K562 (cell line): ENCODE data around the gene NACC1. TPM values are rescaled to one million over a fixed set of nuclear protein-coding genes. Genes with fewer than 3 reads are reported as not detected.

ENCODE experiments used
- ARID3B ChIP-seq: fragments of 250-450 bp; sonication (Bioruptor Pico); IDR thresholded peaks from 2 replicates; pipeline ENCODE4 v1.4.0; 2020; ENCODE audit warnings: borderline replicate concordance
- CBX2 ChIP-seq: fragments of 200-600 bp; sonication (generic); IDR thresholded peaks from one replicate; pipeline ENCODE4 v1.6.1; 2012; ENCODE audit warnings: mild to moderate bottlenecking, low read length, inconsistent platforms; ENCODE audit not compliant: insufficient read depth, poor library complexity, severe bottlenecking
- CC2D1A ChIP-seq: fragments of 450-650 bp; IDR thresholded peaks from 2 replicates; pipeline ENCODE4 v1.6.1; 2017; ENCODE audit warnings: mild to moderate bottlenecking
- CTBP1 ChIP-seq: fragments of 450-650 bp; IDR thresholded peaks from 2 replicates; pipeline ENCODE4 v1.6.1; 2016; ENCODE audit warnings: borderline replicate concordance
- HDAC6 ChIP-seq: IDR thresholded peaks from 2 replicates; pipeline ENCODE4 v1.6.1; 2012; ENCODE audit warnings: low read depth, mild to moderate bottlenecking, control low read depth, inconsistent platforms, low read length, moderate library complexity
- MITF ChIP-seq: IDR thresholded peaks from 2 replicates; pipeline ENCODE4 v1.6.1; 2014; ENCODE audit warnings: antibody characterized with exemption
- PHB2 ChIP-seq: fragments of 450-650 bp; IDR thresholded peaks from 2 replicates; pipeline ENCODE4 v1.6.1; 2017; ENCODE audit warnings: low read depth
- POLR2G ChIP-seq: fragments of 200-400 bp; formaldehyde crosslinking; IDR thresholded peaks from 2 replicates; pipeline ENCODE4 v1.6.1; 2017; ENCODE audit warnings: low read depth, mild to moderate bottlenecking, antibody characterized with exemption, low read length, moderate library complexity
- PREB ChIP-seq: sonication (generic); formaldehyde crosslinking; IDR thresholded peaks from 2 replicates; pipeline ENCODE4 v1.8.1; 2023; ENCODE audit warnings: mild to moderate bottlenecking, missing genetic modification reagents
- SP1 ChIP-seq: sonication (generic); formaldehyde crosslinking; IDR thresholded peaks from 2 replicates; pipeline ENCODE4 v1.8.1; 2022; ENCODE audit warnings: mild to moderate bottlenecking, missing genetic modification reagents
- SRSF7 ChIP-seq: fragments of 200-400 bp; formaldehyde crosslinking; optimal IDR thresholded peaks from 2 replicates; pipeline ENCODE3; 2017; ENCODE audit warnings: mild to moderate bottlenecking, low read depth, low read length
- ZBTB2 ChIP-seq: fragments of 450-650 bp; IDR thresholded peaks from 2 replicates; pipeline ENCODE4 v1.6.1; 2016; ENCODE audit warnings: antibody characterized with exemption
- ZHX1 ChIP-seq: fragments of 150-350 bp; conservative IDR thresholded peaks from 2 replicates; pipeline ENCODE4 v1.6.1; 2014; ENCODE audit warnings: low read length
- ZKSCAN3 ChIP-seq: fragments of 250-450 bp; sonication (Bioruptor Pico); IDR thresholded peaks from 2 replicates; pipeline ENCODE4 v1.4.0; 2020
- ZNF224 ChIP-seq: sonication (generic); formaldehyde crosslinking; IDR thresholded peaks from 2 replicates; pipeline ENCODE4 v1.8.0; 2022; ENCODE audit warnings: mild to moderate bottlenecking, missing genetic modification reagents
- ZNF280B ChIP-seq: fragments of 250-450 bp; sonication (Bioruptor Pico); IDR thresholded peaks from 2 replicates; pipeline ENCODE4 v1.5.1; 2021; ENCODE audit warnings: mild to moderate bottlenecking
- polyA plus RNA-seq, 8 experiments: library from polyadenylated mRNA; depleted of rRNA in 4 of 8; stranded (reverse) in 5 of 8; unstranded in 3 of 8; fragments of >200 nt; fragmentation: Nextera tagmentation in 2 of 8; fragmentation: Illumina TruSeq in 1 of 8; extraction: Ambion mirVana in 2 of 8; extraction: Trizol in 1 of 8; gene quantifications; 2 replicates each; pipeline versions ENCODE4 v1.2.1 to v1.2.3, GENCODE V29; 2011 to 2014; ENCODE audit warnings: inconsistent platforms in 1 of 8, missing spikeins in 1 of 8
- total RNA-seq, 7 experiments: library from RNA; depleted of rRNA in 6 of 7; stranded (reverse); fragments of >200 nt in 6 of 7; fragmentation: Illumina TruSeq in 2 of 7; extraction: Trizol in 2 of 7; gene quantifications; 2 replicates each; pipeline versions ENCODE4 v1.2.1 to v1.2.3, GENCODE V29; 2011 to 2021; ENCODE audit warnings: low replicate concordance in 1 of 7

NACC1 gene
- total and polyA plus RNA-seq, 9 of the 15 experiments (the other 6 are each of a cell fraction or from before 2014, with no cell fraction given) = 0.04 to 96.6 (median 25.8) TPM

- TF ChIP-seq ZHX1 = no peak
- no peak for TF ChIP-seq HDAC6
- peak; percentile 80 for TF ChIP-seq ZBTB2
- TF ChIP-seq PREB (CRISPR knock-in tag) = no peak
- TF ChIP-seq CC2D1A = no peak
- TF ChIP-seq CBX2 = no peak
- TF ChIP-seq ZKSCAN3 (CRISPR knock-in tag) = peak; percentile 73
- TF ChIP-seq PHB2 = no peak
- TF ChIP-seq ARID3B (CRISPR knock-in tag) = no peak
- no peak for TF ChIP-seq MITF
- TF ChIP-seq ZNF280B (CRISPR knock-in tag) = no peak
- TF ChIP-seq SP1 (CRISPR knock-in tag) = no peak
- no peak for TF ChIP-seq SRSF7
- TF ChIP-seq ZNF224 (CRISPR knock-in tag) = no peak
- TF ChIP-seq POLR2G = no peak
- no peak for TF ChIP-seq CTBP1
These were observed 46.5 kb downstream of the NACC1 start (continued) for GRCh38 chr19:13164343-13165161.
